GM19043 (cell line): ENCODE data around the gene RASAL2.

ENCODE experiments used
- ATAC-seq: cut with Tn5 transposase; IDR thresholded peaks from one replicate; pipeline ENCODE4 v1.9.1; 2021; ENCODE audit warnings: low read depth; ENCODE audit not compliant: unreplicated experiment

RASAL2 gene

DNA sequence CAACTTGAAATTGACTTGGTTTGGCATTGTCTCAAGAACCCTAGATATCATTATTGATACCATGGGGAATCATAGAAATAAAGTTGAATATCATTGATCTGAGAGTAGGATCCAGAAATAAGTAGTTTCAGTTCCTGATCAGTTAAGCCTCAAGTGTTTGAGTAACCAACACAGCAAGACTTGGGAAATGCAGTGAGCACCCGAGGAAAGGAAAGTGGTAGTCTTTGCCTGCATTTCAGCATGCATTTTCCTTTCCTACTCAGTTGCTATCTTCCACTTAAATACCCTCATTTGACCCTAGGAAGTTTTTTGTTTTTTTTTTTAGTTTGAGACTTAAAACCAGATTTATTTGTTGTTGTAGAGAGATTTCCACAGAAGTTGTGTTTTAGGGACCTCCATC lies 383.9 kb downstream of the RASAL2 start:
- ATAC-seq = no peak

DNA sequence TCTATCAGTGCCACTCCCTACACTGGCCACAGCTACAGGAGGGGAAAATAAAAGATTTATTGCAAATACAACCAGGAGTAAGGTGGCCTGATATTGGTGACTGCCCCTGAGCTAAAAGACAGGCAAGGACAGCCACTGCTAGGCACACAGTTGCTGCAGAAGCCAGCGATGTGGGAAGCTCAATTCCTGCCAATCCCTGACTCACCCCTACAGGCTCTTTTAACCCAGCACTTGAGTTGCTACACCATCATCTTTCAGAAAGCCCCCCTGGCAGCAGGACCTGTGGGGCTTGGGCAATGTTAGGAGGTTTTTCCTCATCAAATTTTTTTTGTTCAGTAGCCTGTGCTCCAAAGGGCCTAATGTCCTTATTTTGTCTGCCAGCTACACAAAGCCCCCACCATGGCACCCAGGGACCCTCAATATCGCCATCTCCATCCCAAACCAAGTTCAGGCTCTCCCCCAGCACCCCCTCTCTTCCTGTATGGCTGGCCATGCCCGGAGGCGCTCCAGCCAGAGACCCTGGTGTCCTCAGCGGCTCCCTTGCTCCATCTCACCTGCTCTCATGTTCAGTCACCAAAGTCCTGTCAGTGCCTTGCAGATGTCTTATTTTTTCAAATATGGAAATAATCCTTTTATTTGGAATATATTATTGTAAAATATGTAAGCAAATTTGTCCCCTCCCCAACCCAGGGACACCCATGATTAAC lies 389.5 kb downstream of the RASAL2 start:
- ATAC-seq = no peak

DNA sequence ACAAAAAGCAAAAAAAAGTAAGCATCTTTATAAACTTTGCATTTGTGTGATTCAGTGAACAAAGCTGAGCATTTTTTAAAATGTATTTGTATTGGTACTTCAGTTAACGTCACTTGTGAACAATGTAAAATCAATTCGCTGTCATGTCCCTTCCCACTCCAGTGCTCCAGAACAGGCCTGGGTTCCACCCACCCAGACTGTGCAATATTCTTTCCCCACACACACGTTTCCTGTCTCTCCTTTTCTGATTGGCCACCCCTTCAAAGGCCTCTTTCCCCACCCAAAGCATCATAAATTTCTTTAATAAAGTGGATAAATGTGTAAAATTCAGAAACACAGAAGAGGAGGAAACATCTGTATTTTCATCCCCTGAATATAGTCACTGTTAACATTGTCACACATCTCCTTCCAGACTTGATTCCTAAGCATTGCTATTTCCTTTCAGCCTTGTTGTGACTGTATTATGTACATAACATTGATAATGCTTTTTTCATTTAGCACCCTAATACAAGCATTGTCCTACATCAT lies 390.9 kb downstream of the RASAL2 start:
- ATAC-seq = no peak

GRCh38 chr1:178485541-178485981 lies 391.7 kb downstream of the RASAL2 start:
- ATAC-seq = no peak

DNA sequence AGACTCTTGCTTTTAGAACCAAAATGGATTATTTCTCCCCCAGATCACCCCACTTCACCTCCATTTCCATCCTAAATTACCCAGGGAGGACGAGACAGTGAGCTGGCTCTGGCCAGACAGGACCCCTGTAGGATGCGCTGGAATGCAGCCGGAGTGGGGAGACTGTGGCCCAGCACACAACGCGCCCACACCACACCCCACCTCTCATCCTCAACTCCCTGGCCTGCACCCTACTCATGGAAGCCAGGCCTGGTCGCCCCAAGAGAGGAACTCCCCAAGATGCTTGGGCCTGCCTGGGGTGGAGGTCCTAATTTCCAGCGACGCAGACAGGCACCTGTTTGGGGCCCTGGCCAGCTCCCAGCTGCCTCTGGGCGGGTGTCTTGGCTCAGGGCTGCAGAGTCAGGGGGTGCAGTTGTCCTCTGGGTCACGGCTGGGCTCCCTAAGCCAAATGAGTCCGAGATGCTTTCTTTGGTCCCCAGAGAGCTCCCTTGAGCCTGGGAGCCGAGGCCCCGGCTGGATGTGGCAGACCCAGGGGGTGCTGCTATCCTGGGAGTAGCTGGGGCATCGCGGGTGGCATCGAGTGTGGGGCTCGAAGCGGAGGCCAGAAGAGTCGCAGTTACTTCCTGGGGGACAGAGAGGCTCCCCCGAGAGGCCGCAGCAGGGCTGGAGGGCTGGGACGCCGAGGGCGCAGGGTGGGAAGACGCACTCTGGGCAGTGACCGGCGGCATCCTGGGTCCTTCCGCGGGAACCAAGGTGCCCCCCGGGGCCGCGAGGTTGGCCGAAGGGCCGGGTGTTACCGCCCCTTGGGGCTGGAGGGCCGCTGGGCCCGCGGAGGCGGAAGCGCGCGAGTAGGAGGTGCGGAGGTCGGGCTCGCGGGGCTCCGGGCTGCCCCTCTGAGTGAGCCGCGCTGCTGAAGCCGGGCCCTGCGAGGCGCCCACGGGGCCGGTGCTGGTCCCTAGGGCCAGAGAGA lies 392.5 kb downstream of the RASAL2 start:
- peak; percentile 58 for ATAC-seq

DNA sequence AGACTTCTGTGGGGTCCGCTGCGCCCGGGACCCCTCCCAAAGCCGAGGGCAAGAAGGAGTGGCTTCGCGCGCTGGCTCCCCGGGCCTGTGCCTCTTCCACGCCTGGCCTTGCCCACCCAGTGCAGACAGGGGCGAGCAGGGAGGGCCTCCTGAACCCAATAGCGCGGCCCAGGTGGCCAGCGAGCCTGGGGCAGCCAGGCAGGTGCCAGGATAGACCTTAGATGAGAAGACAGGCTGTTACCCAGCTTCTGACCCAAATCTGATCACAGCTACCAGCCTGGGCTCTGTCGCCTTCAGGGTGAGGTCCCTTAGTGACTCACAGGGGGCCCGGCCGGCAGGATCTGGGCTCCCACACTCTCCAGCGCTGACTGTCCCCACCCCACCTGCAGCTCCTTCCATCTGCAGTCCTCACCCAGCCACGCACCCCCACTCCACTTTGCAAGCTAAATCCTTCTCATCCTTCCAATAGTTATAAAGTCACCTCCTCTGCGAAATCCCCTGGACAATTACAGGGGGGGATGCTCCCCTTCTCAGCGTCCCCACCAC lies 393.2 kb downstream of the RASAL2 start:
- peak; percentile 21 for ATAC-seq

DNA sequence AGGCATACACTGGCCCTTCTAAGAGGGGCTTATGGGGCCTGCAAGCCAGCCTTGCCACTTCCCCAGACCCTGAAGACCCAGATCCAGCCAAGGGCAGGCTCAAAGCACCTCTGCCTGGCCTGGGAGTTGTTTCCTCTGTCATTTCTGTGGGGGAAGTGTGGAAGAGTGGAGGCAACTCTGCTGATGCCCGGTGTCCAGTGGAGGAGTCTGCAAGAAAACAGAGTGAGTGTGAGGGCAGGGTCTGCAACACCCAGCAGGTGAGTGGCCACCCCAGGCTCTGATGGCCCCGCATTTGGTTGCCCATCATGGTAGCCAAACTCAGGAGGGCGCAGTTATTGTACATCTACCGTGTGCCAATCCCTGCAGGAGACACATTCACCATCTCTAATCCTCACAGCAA lies 394.5 kb downstream of the RASAL2 start:
- no peak for ATAC-seq

DNA sequence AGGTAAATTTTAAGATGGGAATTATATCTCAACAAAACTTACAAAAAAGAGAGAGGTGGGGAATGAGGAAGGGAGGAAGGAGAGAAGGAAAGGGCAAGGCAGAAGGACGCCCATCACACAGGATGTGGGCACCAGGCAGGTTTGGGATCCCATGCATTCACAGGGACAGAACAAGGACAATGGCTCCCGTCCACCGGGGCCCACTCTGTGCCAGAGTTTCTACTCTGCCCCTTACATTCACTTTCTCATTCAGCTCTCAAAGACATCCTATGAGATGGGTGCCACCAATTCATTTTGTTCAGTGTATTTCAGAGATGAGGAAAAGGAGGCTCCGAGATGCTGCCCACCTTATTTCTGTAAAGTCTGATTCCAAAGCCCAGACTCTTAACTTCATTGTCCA lies 395.5 kb downstream of the RASAL2 start:
- ATAC-seq = no peak

DNA sequence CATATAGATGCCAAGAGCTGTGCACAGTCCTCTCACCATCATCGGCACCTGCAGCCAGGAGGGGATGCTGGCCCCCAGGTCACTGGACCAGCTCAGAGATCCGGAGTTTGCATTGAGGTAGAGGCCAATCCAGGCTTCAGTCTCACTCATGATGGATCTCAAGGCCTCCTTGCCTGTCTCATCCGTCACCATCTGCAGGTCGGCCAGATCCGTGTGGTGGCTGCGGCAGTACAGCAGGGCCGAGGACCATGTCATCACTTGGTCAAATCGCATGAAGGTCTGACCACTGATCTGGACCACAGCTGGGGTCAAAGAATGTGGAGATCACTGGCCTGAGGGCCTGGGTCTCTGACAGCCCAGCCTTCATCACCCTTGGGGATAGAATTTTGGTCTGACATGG lies 396.2 kb downstream of the RASAL2 start:
- ATAC-seq = no peak

DNA sequence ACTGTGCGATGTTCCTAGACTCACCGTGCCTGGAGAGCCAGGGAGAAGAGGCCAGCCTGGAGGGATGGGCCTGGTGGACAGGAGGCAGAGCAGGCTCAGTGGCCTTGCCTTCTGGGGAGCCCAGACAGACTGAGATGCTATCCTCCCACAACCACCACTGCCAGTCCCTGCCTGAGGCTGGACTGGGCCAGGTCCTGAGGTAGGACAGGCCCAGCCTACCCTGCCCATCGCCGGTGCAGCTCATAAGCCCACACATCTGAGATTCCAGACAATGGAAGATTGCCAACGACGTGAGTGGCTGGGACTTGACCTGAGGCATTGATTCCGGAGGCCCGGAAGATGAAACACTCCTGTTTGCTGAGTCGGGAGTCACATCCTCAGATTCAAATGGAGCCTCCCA lies 397.1 kb downstream of the RASAL2 start:
- no peak for ATAC-seq

GRCh38 chr1:178491721-178492120 lies 397.8 kb downstream of the RASAL2 start:
- no peak for ATAC-seq

GRCh38 chr1:178492341-178492740 lies 398.4 kb downstream of the RASAL2 start:
- no peak for ATAC-seq

DNA sequence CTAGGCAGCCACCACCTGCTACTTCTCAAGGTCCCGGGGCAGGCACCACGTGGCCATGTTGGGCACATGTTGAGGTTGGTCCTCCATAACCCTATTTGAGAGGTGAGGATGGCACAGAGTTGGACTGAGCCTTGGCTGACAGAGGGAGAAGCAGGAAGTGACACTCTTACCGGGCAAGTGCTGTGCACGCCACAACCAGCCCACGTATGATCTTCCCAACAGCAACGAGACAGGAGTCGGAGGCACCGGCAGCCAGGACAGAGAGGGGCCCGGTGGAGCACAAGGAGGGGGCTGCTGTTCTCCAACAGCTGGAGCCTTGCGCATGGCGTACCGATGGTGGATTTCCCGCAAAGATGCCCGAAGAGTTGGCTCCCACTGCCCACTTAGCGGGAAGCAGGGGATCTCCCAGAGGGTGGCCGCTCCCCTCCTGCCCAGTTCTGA lies 399.4 kb downstream of the RASAL2 start:
- no peak for ATAC-seq

- no peak for ATAC-seq
These were observed 400.7 kb downstream of the RASAL2 start for GRCh38 chr1:178494569-178494971.

- no peak for ATAC-seq
These were observed 401.3 kb downstream of the RASAL2 start for GRCh38 chr1:178495158-178495557.

- no peak for ATAC-seq
These were observed 402.0 kb downstream of the RASAL2 start for GRCh38 chr1:178495741-178496409.

- ATAC-seq = no peak
These were observed 402.7 kb downstream of the RASAL2 start, which contains the start of gene CLEC20A for GRCh38 chr1:178496410-178497135. TSS of gene CLEC20A (minus strand) at chr1:178496964. CDS start at chr1:178496939, 25 bp downstream.

DNA sequence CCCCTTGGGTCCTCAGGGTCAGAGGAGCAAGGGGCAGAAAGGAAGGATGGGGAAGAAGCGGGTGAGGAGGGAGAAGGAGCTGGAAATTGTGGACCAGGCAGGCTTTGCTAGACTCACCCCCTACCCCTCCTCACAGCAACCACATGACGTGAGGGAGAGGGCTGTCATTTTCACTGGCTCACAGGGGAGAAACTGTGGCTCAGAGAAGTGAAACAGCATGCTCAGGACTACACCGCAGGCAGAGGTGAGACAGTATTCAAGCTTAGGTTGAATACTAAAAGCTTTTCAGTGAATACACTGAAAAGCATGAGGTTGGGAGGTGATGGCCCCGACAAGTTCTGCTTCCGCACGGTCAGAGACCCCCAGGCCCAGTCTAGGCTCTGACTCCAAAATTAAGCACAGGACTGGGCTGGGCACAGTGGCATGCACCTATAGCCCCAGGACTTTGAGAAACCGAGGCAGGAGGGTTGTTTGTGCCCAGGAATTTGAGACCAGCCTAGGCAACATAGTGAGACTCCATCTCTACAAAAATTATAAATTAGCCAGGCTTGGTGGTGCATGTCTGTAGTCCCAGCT lies 404.1 kb downstream of the RASAL2 start:
- no peak for ATAC-seq

DNA sequence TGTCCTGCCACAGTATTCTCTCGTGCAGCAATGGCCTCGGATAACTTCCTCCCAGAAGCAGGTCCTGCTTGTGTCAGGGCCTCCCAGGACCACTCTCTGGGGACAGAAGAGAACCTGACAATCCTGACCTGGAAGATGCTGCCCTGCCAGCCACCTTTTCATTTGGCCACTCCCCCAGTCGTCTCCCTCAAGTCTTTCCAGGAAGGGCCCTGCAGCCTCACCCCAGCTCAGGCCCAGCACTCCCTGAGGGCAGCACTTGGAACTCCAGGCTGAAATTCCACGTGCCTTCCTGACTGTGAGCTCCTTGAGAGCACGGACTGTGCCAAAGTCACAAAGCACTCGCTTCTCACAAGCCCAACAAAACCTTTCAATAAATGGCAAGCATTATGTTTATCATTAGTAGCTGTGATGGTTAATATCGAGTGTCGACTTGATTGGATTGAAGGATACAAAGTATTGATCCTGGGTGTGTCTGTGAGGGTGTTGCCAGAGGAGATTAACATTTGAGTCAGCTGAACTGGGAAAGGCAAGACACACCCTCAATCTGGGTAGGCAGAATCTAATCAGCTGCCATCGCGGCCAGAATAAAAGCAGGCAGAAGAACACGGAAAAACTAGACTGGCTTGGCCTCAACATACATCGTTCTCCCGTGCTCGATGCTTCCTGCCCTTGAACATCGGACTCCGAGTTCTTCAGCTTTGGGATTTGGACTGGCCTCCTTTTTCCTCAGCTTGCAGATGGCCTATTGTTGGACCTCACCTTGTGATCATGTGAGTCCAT lies 405.2 kb downstream of the RASAL2 start:
- ATAC-seq = no peak
